Measurements from ENCODE around the gene CMTM1. TPM values are rescaled to one million over a fixed set of nuclear protein-coding genes. Genes with fewer than 3 reads are reported as not detected.
"Not testable (repeated sequence)": the region's sequence is repeated elsewhere in the genome, so short reads cannot be mapped to it uniquely, and the experiment has no call there.

The CMTM1 gene
- total RNA-seq, 1 donor from 2014 or later = 6.2 TPM

GRCh38 chr16:66554021-66554420 is 12.2 kb upstream of the CMTM1 start:
- no peak for DNase-seq (ENCODE audit: low spot score)
- intact Hi-C loops (cut with DNase I) = no loop called here
- no peak for ATAC-seq

GRCh38 chr16:66554495-66554894 is 11.7 kb upstream of the CMTM1 start:
- intact Hi-C loops (cut with DNase I) = no loop called here
- ATAC-seq (no peak), DNase-seq (ENCODE audit: low spot score) (no peak)

- no peak for ATAC-seq
- intact Hi-C loops (cut with DNase I) = no loop called here
- DNase-seq (ENCODE audit: low spot score) = no peak
Observed at GRCh38 chr16:66560107-66560506, 6.1 kb upstream of the CMTM1 start.

- intact Hi-C loops (cut with DNase I) = no loop called here
- no peak for DNase-seq (ENCODE audit: low spot score)
- ATAC-seq = no peak
Observed at GRCh38 chr16:66561381-66562080, 4.7 kb upstream of the CMTM1 start.

GRCh38 chr16:66562409-66562808 is 3.8 kb upstream of the CMTM1 start:
- DNase-seq (ENCODE audit: low spot score) (no peak), ATAC-seq (no peak)
- intact Hi-C loops (cut with DNase I) = no loop called here

- no peak for DNase-seq (ENCODE audit: low spot score)
- no peak for ATAC-seq
- intact Hi-C loops (cut with DNase I) = no loop called here
Observed at GRCh38 chr16:66562986-66563385, 3.3 kb upstream of the CMTM1 start.

GRCh38 chr16:66563574-66564334 is 2.5 kb upstream of the CMTM1 start:
- no peak for DNase-seq (ENCODE audit: low spot score)
- no peak for ATAC-seq
- intact Hi-C loops (cut with DNase I) = no loop called here

GRCh38 chr16:66567270-66567669 is 1.0 kb downstream of the CMTM1 start:
- intact Hi-C loops (cut with DNase I); DNase-seq (ENCODE audit: low spot score); ATAC-seq: not testable (repeated sequence)

- intact Hi-C loops (cut with DNase I) = no loop called here
- DNase-seq (ENCODE audit: low spot score) = no peak
- ATAC-seq = no peak
Observed at GRCh38 chr16:66568355-66568754, 2.1 kb downstream of the CMTM1 start.

- DNase-seq (ENCODE audit: low spot score) (no peak), ATAC-seq (no peak)
- intact Hi-C loops (cut with DNase I) = no loop called here
Observed at GRCh38 chr16:66569131-66569530, 2.9 kb downstream of the CMTM1 start.

GRCh38 chr16:66569827-66570405 is 3.7 kb downstream of the CMTM1 start:
- peak; percentile 44 for ATAC-seq
- intact Hi-C loops (cut with DNase I) = no loop called here
- DNase-seq (ENCODE audit: low spot score) = no peak

- intact Hi-C loops (cut with DNase I) = no loop called here
- DNase-seq (ENCODE audit: low spot score) = no peak
- no peak for ATAC-seq
Observed at GRCh38 chr16:66572356-66572755, 6.1 kb downstream of the CMTM1 start.

GRCh38 chr16:66574081-66574480 is 7.8 kb downstream of the CMTM1 start:
- intact Hi-C loops (cut with DNase I) = no loop called here
- ATAC-seq = no peak
- no peak for DNase-seq (ENCODE audit: low spot score)

- intact Hi-C loops (cut with DNase I) = no loop called here
- no peak for ATAC-seq
Observed at GRCh38 chr16:66574531-66574930, 8.3 kb downstream of the CMTM1 start.

GRCh38 chr16:66575060-66575459 is 8.8 kb downstream of the CMTM1 start:
- ATAC-seq (no peak), DNase-seq (ENCODE audit: low spot score) (no peak)

More at GRCh38 chr16:66574531-66574930, 8.3 kb downstream of the CMTM1 start:
- DNase-seq (ENCODE audit: low spot score) = no peak

GRCh38 chr16:66576296-66576695 is 10.1 kb downstream of the CMTM1 start:
- DNase-seq (ENCODE audit: low spot score) = no peak
- intact Hi-C loops (cut with DNase I) = no loop called here
- ATAC-seq = peak; percentile 31

More at GRCh38 chr16:66575060-66575459, 8.8 kb downstream of the CMTM1 start:
- intact Hi-C loops (cut with DNase I) = no loop called here

GRCh38 chr16:66578651-66579531 is 12.7 kb downstream of the CMTM1 start, which contains the start of gene CMTM2:
CMTM2 (plus strand) TSS chr16:66579463; CDS start chr16:66579608, 145 bp downstream.
- intact Hi-C loops (cut with DNase I) = no loop called here
- DNase-seq (ENCODE audit: low spot score) = no peak
- ATAC-seq = no peak

- ATAC-seq = peak; percentile 73
- intact Hi-C loops (cut with DNase I) = no loop called here
- no peak for DNase-seq (ENCODE audit: low spot score)
Observed at GRCh38 chr16:66580605-66581209, 14.5 kb downstream of the CMTM1 start.

All from sciatic nerve (tissue), 2 donors.